Kidney (tissue), 14 donors: ENCODE data around the gene NLGN1. TPM values are rescaled to one million over a fixed set of nuclear protein-coding genes. Genes with fewer than 3 reads are reported as not detected.
A peak's percentile ranks its signal among the peaks of the same experiment; 100 is the strongest.

Source experiments
- DNase-seq, 5 donors: peaks; one replicate each; pipeline ENCODE4 v3.0.0-alpha.2; 2013 to 2020
- FAIRE-seq: peaks from 2 replicates; lab custom pipeline; 2012; peaks lifted over from hg19 to GRCh38; lab: Jason Lieb, UNC
- H3K27ac ChIP-seq, 2 donors: one replicate each; pipeline ENCODE4 v1.7.0; 2013; ENCODE audit warnings: low read depth in 2 of 2, low read length in 2 of 2, inconsistent platforms in 1 of 2
- H3K27me3 ChIP-seq: one replicate; pipeline ENCODE4 v1.7.1; 2013; ENCODE audit warnings: low read length, inconsistent platforms; ENCODE audit not compliant: control insufficient read depth, insufficient read depth
- H3K36me3 ChIP-seq, 3 donors: one replicate each; pipeline versions ENCODE4 v1.7.0 to v1.7.1; 2013; ENCODE audit warnings: low read length in 3 of 3, control low read depth in 1 of 3, inconsistent platforms in 1 of 3; ENCODE audit not compliant: insufficient read depth in 3 of 3, control insufficient read depth in 2 of 3
- H3K4me1 ChIP-seq, 3 donors: one replicate each; pipeline versions ENCODE4 v1.7.0 to v1.7.1; 2013; ENCODE audit warnings: low read length in 3 of 3, inconsistent platforms in 1 of 3, low read depth in 1 of 3; ENCODE audit not compliant: control insufficient read depth in 2 of 3, insufficient read depth in 2 of 3
- H3K4me3 ChIP-seq, 3 donors: one replicate each; pipeline versions ENCODE4 v1.7.0 to v1.8.1; 2013; ENCODE audit warnings: low read length in 3 of 3, control low read depth in 1 of 3, inconsistent platforms in 1 of 3
- H3K9ac ChIP-seq, 3 donors: one replicate each; pipeline versions ENCODE4 v1.7.0 to v1.7.1; 2013; ENCODE audit warnings: low read length in 3 of 3, control low read depth in 1 of 3, inconsistent platforms in 1 of 3
- H3K9me3 ChIP-seq, 3 donors: one replicate each; pipeline versions ENCODE4 v1.7.0 to v1.7.1; 2013; ENCODE audit warnings: low read length in 3 of 3, control low read depth in 1 of 3, inconsistent platforms in 1 of 3; ENCODE audit not compliant: control insufficient read depth in 2 of 3, insufficient read depth in 1 of 3
- CTCF ChIP-seq: IDR thresholded peaks from 3 replicates; pipeline ENCODE4 v1.5.1; 2012; ENCODE audit warnings: mild to moderate bottlenecking, moderate library complexity, borderline replicate concordance; ENCODE audit not compliant: insufficient read depth; ENCODE audit errors: extremely low read depth
- intact Hi-C: fragments of 100-400 bp; cut with DNase I; formaldehyde crosslinking; loops from one replicate; pipeline ENCODE4 v1.11.1; 2022
- polyA plus RNA-seq: library from polyadenylated mRNA; stranded (reverse); fragments of 350-450 nt; fragmentation: Illumina TruSeq; extraction: RNeasy Lipid Tissue Mini Kit (QIAGEN cat#74804); gene quantifications from one replicate; pipeline ENCODE4 v1.2.3, GENCODE V29; 2014; ENCODE audit warnings: low read depth, low replicate concordance; ENCODE audit not compliant: insufficient read depth
- total RNA-seq: library from RNA; stranded (reverse); fragmentation: NEBNext Ultra II Directional; extraction: Animal tissue kit (Norgen Biotek cat#: 25700); gene quantifications from one replicate; pipeline ENCODE4 v1.2.1, GENCODE V29; 2021
- donor health status: control.
- donor health status: control.
- donor health status: control.
- donor health status: control.
- donor health status: control.
- donor health status: DM: yes; HTN: yes; CAD: no.
- donor health status: Normal renal cell carcinoma (clear cell type).

NLGN1 gene
- total and polyA plus RNA-seq, 2 donors from 2014 or later = 0.49 to 19.4 TPM

GRCh38 chr3:174318181-174318580 lies 920.6 kb downstream of the NLGN1 start:
- TF ChIP-seq CTCF = no peak
- DNase-seq = no peak
- Histone ChIP-seq H3K36me3 (no peaks in the 10 kb centered on the region), H3K4me3 (no peak overlapping the region), H3K27ac (no peak overlapping the region), H3K27me3 (no peaks in the 10 kb centered on the region), H3K4me1 (no peaks in the 10 kb centered on the region), H3K9me3 (peaks cover 0 to 3% (median 0%) of the 10 kb centered on the region in 3 donors), H3K9ac (no peak overlapping the region)
- intact Hi-C loops = no loop called here
- FAIRE-seq = no peak

GRCh38 chr3:174321548-174321947 lies 924.0 kb downstream of the NLGN1 start:
- Histone ChIP-seq H3K4me3 (no peak overlapping the region), H3K9me3 (peaks cover 0 to 3% (median 0%) of the 10 kb centered on the region in 3 donors), H3K36me3 (no peaks in the 10 kb centered on the region), H3K9ac (no peak overlapping the region), H3K27me3 (no peaks in the 10 kb centered on the region), H3K4me1 (no peaks in the 10 kb centered on the region), H3K27ac (no peak overlapping the region)
- TF ChIP-seq CTCF = no peak
- DNase-seq (no peak), FAIRE-seq (no peak)
- intact Hi-C loops = no loop called here

- Histone ChIP-seq H3K9me3 (peaks cover 0 to 3% (median 0%) of the 10 kb centered on the region in 3 donors), H3K9ac (no peak overlapping the region), H3K4me3 (no peak overlapping the region), H3K27me3 (no peaks in the 10 kb centered on the region), H3K4me1 (no peaks in the 10 kb centered on the region), H3K36me3 (no peaks in the 10 kb centered on the region), H3K27ac (no peak overlapping the region)
- TF ChIP-seq CTCF = no peak
- FAIRE-seq (no peak), DNase-seq (no peak)
- intact Hi-C loops = no loop called here
Observed at GRCh38 chr3:174322789-174323188, 925.2 kb downstream of the NLGN1 start.

GRCh38 chr3:174325171-174325570 lies 927.6 kb downstream of the NLGN1 start:
- intact Hi-C loops = no loop called here
- H3K36me3 ChIP-seq = no peaks in the 10 kb centered on the region
- H3K9me3 ChIP-seq = no peaks in the 10 kb centered on the region
- TF ChIP-seq CTCF = no peak
- H3K27me3 ChIP-seq = no peaks in the 10 kb centered on the region
- no peak overlapping the region for H3K9ac ChIP-seq
- FAIRE-seq (no peak), DNase-seq (peak in 1 of 5 donors; percentile 8)
- no peak overlapping the region for H3K4me3 ChIP-seq
- no peaks in the 10 kb centered on the region for H3K4me1 ChIP-seq
- no peak overlapping the region for H3K27ac ChIP-seq
